Right renal pelvis (tissue), 4 donors: ENCODE measurements around the gene ACTR3. TPM values are rescaled to one million over a fixed set of nuclear protein-coding genes. Genes with fewer than 3 reads are reported as not detected.
"Not testable (repeated sequence)": the region's sequence is repeated elsewhere in the genome, so short reads cannot be mapped to it uniquely, and the experiment has no call there.

Source experiments
- DNase-seq, 4 donors: peaks; one replicate each; pipeline ENCODE4 v3.0.0-alpha.2; 2013; ENCODE audit warnings: low read depth in 4 of 4, low spot score in 3 of 4, missing footprints in 1 of 4
- polyA plus RNA-seq, 4 donors: library from polyadenylated mRNA; unstranded; fragments of 120-200 nt; gene quantifications; one replicate each; pipeline ENCODE4 v1.2.1, GENCODE V29; 2013; ENCODE audit not compliant: insufficient read length in 4 of 4

Gene ACTR3
- polyA plus RNA-seq, result 100 to 1,000 TPM; 161 to 182 (median 175) TPM

GRCh38 chr2:113889471-113890252, at the start of gene ACTR3:
Gene ACTR3, plus strand, starts transcription at chr2:113890089. Its CDS starts 191 bp downstream, at chr2:113890280.
- peak; percentile 99 to 100 (median 100) for DNase-seq

- DNase-seq, result no peak
Observed at GRCh38 chr2:113840518-113840917, 49.4 kb upstream of the ACTR3 start.

GRCh38 chr2:113842919-113843736, 46.8 kb upstream of the ACTR3 start:
- no peak for DNase-seq

- DNase-seq, result not testable (repeated sequence)
Observed at GRCh38 chr2:113843737-113844050, 46.2 kb upstream of the ACTR3 start.

GRCh38 chr2:113845261-113845660, 44.6 kb upstream of the ACTR3 start:
- DNase-seq, result no peak

- DNase-seq, result not testable (repeated sequence)
Observed at GRCh38 chr2:113845796-113846195, 44.1 kb upstream of the ACTR3 start.

- DNase-seq, result no peak
Observed at GRCh38 chr2:113846429-113846828, 43.5 kb upstream of the ACTR3 start.

GRCh38 chr2:113847144-113847543, 42.7 kb upstream of the ACTR3 start:
- no peak for DNase-seq

GRCh38 chr2:113848758-113849415, 41.0 kb upstream of the ACTR3 start:
- no peak for DNase-seq

GRCh38 chr2:113850687-113851086, 39.2 kb upstream of the ACTR3 start:
- no peak for DNase-seq

- DNase-seq, result no peak
Observed at GRCh38 chr2:113851640-113852039, 38.2 kb upstream of the ACTR3 start.

- no peak for DNase-seq
Observed at GRCh38 chr2:113854208-113854607, 35.7 kb upstream of the ACTR3 start.

GRCh38 chr2:113854970-113855740, 34.7 kb upstream of the ACTR3 start:
- DNase-seq, result no peak

- no peak for DNase-seq
Observed at GRCh38 chr2:113857464-113857863, 32.4 kb upstream of the ACTR3 start.

GRCh38 chr2:113858764-113859163, 31.1 kb upstream of the ACTR3 start:
- no peak for DNase-seq

GRCh38 chr2:113861740-113862139, 28.1 kb upstream of the ACTR3 start:
- DNase-seq, result no peak

GRCh38 chr2:113863144-113863543, 26.7 kb upstream of the ACTR3 start:
- no peak for DNase-seq

GRCh38 chr2:113867571-113867970, 22.3 kb upstream of the ACTR3 start:
- no peak for DNase-seq

- no peak for DNase-seq
Observed at GRCh38 chr2:113869253-113869652, 20.6 kb upstream of the ACTR3 start.

GRCh38 chr2:113872201-113872600, 17.7 kb upstream of the ACTR3 start:
- no peak for DNase-seq

- no peak for DNase-seq
Observed at GRCh38 chr2:113873867-113874266, 16.0 kb upstream of the ACTR3 start.
